H1 (cell line): ENCODE data around the gene LSR. TPM values are rescaled to one million over a fixed set of nuclear protein-coding genes. Genes with fewer than 3 reads are reported as not detected.

ENCODE experiments used
- ASH2L ChIP-seq: fragments of 200-600, 300-600 bp; sonication (generic); IDR thresholded peaks from one replicate; pipeline ENCODE4 v1.7.1; 2017; ENCODE audit warnings: low read length
- BCL11A ChIP-seq, 2 experiments: IDR thresholded peaks; one replicate each; pipeline ENCODE4 v1.6.1; 2011; ENCODE audit warnings: low read depth in 2 of 2, low read length in 2 of 2, mild to moderate bottlenecking in 2 of 2
- CHD7 ChIP-seq: fragments of 300-600 bp; sonication (generic); IDR thresholded peaks from 2 replicates; pipeline ENCODE4 v1.7.1; 2012; ENCODE audit warnings: low read length, moderate library complexity, mild to moderate bottlenecking, inconsistent platforms; ENCODE audit not compliant: insufficient replicate concordance
- CTCF ChIP-seq, 3 experiments: IDR thresholded peaks; 1 replicate in 2 of 3; 2 replicates in 1 of 3; pipeline versions ENCODE4 v1.5.1 to v1.6.1; 2011; ENCODE audit warnings: low read length in 3 of 3, mild to moderate bottlenecking in 3 of 3, inconsistent platforms in 2 of 3, low read depth in 1 of 3, moderate library complexity in 1 of 3; ENCODE audit not compliant: insufficient read depth in 1 of 3; ENCODE audit errors: control extremely low read depth in 1 of 3
- FOSL1 ChIP-seq: IDR thresholded peaks from 2 replicates; pipeline ENCODE4 v1.6.1; 2011; ENCODE audit warnings: mild to moderate bottlenecking, low read depth, low read length, moderate library complexity; ENCODE audit not compliant: insufficient read depth
- KDM4A ChIP-seq: IDR thresholded peaks from one replicate; pipeline ENCODE4 v1.7.1; 2012; ENCODE audit warnings: low read depth, mild to moderate bottlenecking, moderate library complexity, low read length, inconsistent platforms; ENCODE audit not compliant: severe bottlenecking
- RBBP5 ChIP-seq: IDR thresholded peaks from 2 replicates; pipeline ENCODE4 v1.7.1; 2012; ENCODE audit warnings: low read depth, mild to moderate bottlenecking, inconsistent platforms, low read length, moderate library complexity, borderline replicate concordance
- polyA plus RNA-seq, 7 experiments: library from polyadenylated mRNA; depleted of rRNA in 3 of 7; stranded (reverse) in 5 of 7; unstranded in 2 of 7; fragments of >200 nt in 5 of 7; fragments of 200-250 nt in 2 of 7; gene quantifications; 1 replicate in 5 of 7; 2 replicates in 1 of 7; 4 replicates in 1 of 7; pipeline versions ENCODE4 v1.2.1 to v1.2.3, GENCODE V29; 2011 to 2013; ENCODE audit warnings: missing spikeins in 2 of 7, mixed read lengths in 2 of 7
- total RNA-seq: library from RNA; stranded (reverse); fragmentation: NEBNext Ultra II Directional; extraction: Animal tissue kit (Norgen Biotek cat#: 25700); gene quantifications from 2 replicates; pipeline ENCODE4 v1.2.1, GENCODE V29; 2021

Gene LSR
- total and polyA plus RNA-seq, 2 of the 8 experiments (the other 6 are each of a cell fraction or from before 2014, with no cell fraction given): 159 to 186 TPM

DNA sequence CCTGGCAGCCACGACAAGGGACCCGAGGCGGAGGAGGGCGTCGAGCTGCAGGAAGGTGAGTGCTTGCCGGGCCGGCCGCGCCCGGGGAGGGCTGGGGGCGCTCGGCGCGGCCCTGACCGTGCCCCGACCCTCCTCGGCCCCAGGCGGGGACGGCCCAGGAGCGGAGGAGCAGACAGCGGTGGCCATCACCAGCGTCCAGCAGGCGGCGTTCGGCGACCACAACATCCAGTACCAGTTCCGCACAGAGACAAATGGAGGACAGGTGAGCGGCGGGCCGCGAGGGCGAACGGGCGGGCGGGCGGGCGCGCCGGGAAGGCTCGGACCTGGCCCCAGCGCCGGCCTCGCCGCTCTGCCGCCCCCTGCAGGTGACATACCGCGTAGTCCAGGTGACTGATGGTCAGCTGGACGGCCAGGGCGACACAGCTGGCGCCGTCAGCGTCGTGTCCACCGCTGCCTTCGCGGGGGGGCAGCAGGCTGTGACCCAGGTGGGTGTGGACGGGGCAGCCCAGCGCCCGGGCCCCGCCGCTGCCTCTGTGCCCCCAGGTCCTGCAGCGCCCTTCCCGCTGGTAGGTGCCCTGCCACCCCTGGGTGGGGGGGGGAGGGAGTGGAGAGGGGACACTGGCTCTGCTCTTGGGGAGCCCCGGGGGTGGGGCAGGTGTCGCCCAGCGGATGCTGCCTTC lies 20.8 kb downstream of the LSR start (continued):
- peak; percentile 63 for TF ChIP-seq KDM4A
- TF ChIP-seq CHD7: no peak
- TF ChIP-seq BCL11A (IDR thresholded peaks at IDR 0.05; ENCODE audit: low read depth in 2 of 2, low read length in 2 of 2): no peak
- peak; percentile 61; the same call in 1 of the 2 replicates for TF ChIP-seq RBBP5
- TF ChIP-seq CTCF (IDR thresholded peaks at IDR 0.05; ENCODE audit: control extremely low read depth in 1 of 3, insufficient read depth in 1 of 3, low read depth in 1 of 3, low read length in 3 of 3): peak; percentile 46 to 72 (median 66)
- no peak for TF ChIP-seq ASH2L
- TF ChIP-seq FOSL1: no peak
